ENCODE measurements around the gene KTN1.
A peak's percentile ranks its signal among the peaks of the same experiment; 100 is the strongest.

The KTN1 gene

GRCh38 chr14:55721353-55721752 lies 141.3 kb downstream of the KTN1 start:
- no peak for DNase-seq

GRCh38 chr14:55722054-55722453 lies 142.0 kb downstream of the KTN1 start:
- DNase-seq, result no peak

GRCh38 chr14:55724736-55725135 lies 144.7 kb downstream of the KTN1 start:
- no peak for DNase-seq

- no peak for DNase-seq
These were observed 150.7 kb downstream of the KTN1 start for GRCh38 chr14:55730592-55731310.

GRCh38 chr14:55731311-55731872 lies 151.4 kb downstream of the KTN1 start:
- DNase-seq, result no peak

- peak; percentile 44 for DNase-seq
These were observed 152.0 kb downstream of the KTN1 start for GRCh38 chr14:55731881-55732498.

GRCh38 chr14:55733599-55733998 lies 153.6 kb downstream of the KTN1 start:
- DNase-seq, result no peak
